ENCODE results near the gene LAPTM5.

GRCh38 chr1:30791868-30792267, 34.3 kb upstream of the LAPTM5 start:
- TF ChIP-seq CTCF (IDR thresholded peaks at IDR 0.05; ENCODE audit: low read length) = no peak
- no peak for TF ChIP-seq EZH2phosphoT487 (IDR thresholded peaks at IDR 0.05; ENCODE audit: low read length)
- TF ChIP-seq EZH2 (optimal IDR thresholded peaks at IDR 0.05; ENCODE audit: low read depth, low read length) = no peak

Measured in MM.1S (cell line).